Uterus (tissue), 2 donors: ENCODE results near the gene RTF2.

Source experiments
- CTCF ChIP-seq, 4 experiments: fragments of 200-600 bp in 2 of 4; fragments of 450-650 bp in 2 of 4; sonication (generic) in 2 of 4; IDR thresholded peaks; one replicate each; pipeline ENCODE4 v1.5.1; 2016 to 2019; ENCODE audit warnings: antibody characterized with exemption in 4 of 4, mild to moderate bottlenecking in 2 of 4, moderate library complexity in 1 of 4
- POLR2A ChIP-seq, 2 donors: fragments of 450-650 bp; IDR thresholded peaks; one replicate each; pipeline ENCODE4 v1.6.1; 2016; ENCODE audit warnings: antibody characterized with exemption in 2 of 2, mild to moderate bottlenecking in 1 of 2, moderate library complexity in 1 of 2

GRCh38 chr20:56487216-56487615 lies 18.8 kb downstream of the RTF2 start:
- no peak for TF ChIP-seq CTCF (IDR thresholded peaks at IDR 0.05)
- TF ChIP-seq POLR2A (IDR thresholded peaks at IDR 0.05): no peak
